ENCODE measurements around the gene CUZD1.
"Not testable (repeated sequence)": the region's sequence is repeated elsewhere in the genome, so short reads cannot be mapped to it uniquely, and the experiment has no call there.

Gene CUZD1

GRCh38 chr10:122866757-122867482 lies 21.3 kb upstream of the CUZD1 start:
- H3K4me3 ChIP-seq (ENCODE audit: low read length); H3K9me3 ChIP-seq (ENCODE audit: control insufficient read depth, low read length); H3K36me3 ChIP-seq (ENCODE audit: control insufficient read depth, insufficient read depth, low read length); H3K27me3 ChIP-seq (ENCODE audit: control insufficient read depth, insufficient read depth, low read length); H3K4me1 ChIP-seq (ENCODE audit: control insufficient read depth, insufficient read depth, low read length); H3K9ac ChIP-seq (ENCODE audit: low read length): not testable (repeated sequence)

DNA sequence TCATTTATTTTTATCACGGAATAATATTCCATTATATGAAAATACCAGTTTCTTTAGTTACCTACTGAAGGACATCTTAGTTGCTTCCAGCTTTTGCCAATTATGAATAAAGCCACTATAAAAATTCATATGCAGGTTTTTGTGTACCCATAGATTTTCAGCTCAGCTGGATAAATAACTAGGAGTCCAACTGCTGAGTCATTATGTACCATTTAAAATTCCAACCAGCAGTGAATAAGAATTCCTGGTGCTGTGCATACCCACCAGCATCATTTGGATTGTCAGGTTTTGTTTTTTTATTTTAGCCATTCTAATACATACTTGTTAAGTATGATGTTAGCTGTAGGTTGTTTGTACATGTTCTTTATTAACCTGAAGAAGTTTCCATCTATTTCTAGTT lies 19.2 kb upstream of the CUZD1 start:
- Histone ChIP-seq H3K4me1 (ENCODE audit: control insufficient read depth, insufficient read depth, low read length) (no peaks in the 10 kb centered on the region), H3K9me3 (ENCODE audit: control insufficient read depth, low read length) (no peaks in the 10 kb centered on the region), H3K27me3 (ENCODE audit: control insufficient read depth, insufficient read depth, low read length) (no peaks in the 10 kb centered on the region), H3K9ac (ENCODE audit: low read length) (no peak overlapping the region), H3K36me3 (ENCODE audit: control insufficient read depth, insufficient read depth, low read length) (no peaks in the 10 kb centered on the region), H3K4me3 (ENCODE audit: low read length) (no peak overlapping the region)

- Histone ChIP-seq H3K36me3 (ENCODE audit: control insufficient read depth, insufficient read depth, low read length) (no peaks in the 10 kb centered on the region), H3K27me3 (ENCODE audit: control insufficient read depth, insufficient read depth, low read length) (no peaks in the 10 kb centered on the region), H3K4me3 (ENCODE audit: low read length) (no peak overlapping the region), H3K9ac (ENCODE audit: low read length) (no peak overlapping the region), H3K4me1 (ENCODE audit: control insufficient read depth, insufficient read depth, low read length) (no peaks in the 10 kb centered on the region), H3K9me3 (ENCODE audit: control insufficient read depth, low read length) (no peaks in the 10 kb centered on the region)
Observed at GRCh38 chr10:122864194-122864592, 18.5 kb upstream of the CUZD1 start.

- no peaks in the 10 kb centered on the region for H3K9me3 ChIP-seq (ENCODE audit: control insufficient read depth, low read length)
- H3K4me3 ChIP-seq (ENCODE audit: low read length), result no peak overlapping the region
- no peaks in the 10 kb centered on the region for H3K4me1 ChIP-seq (ENCODE audit: control insufficient read depth, insufficient read depth, low read length)
- H3K27me3 ChIP-seq (ENCODE audit: control insufficient read depth, insufficient read depth, low read length), result no peaks in the 10 kb centered on the region
- H3K9ac ChIP-seq (ENCODE audit: low read length), result no peak overlapping the region
- no peaks in the 10 kb centered on the region for H3K36me3 ChIP-seq (ENCODE audit: control insufficient read depth, insufficient read depth, low read length)
Observed at GRCh38 chr10:122863216-122864193, 17.8 kb upstream of the CUZD1 start.

DNA sequence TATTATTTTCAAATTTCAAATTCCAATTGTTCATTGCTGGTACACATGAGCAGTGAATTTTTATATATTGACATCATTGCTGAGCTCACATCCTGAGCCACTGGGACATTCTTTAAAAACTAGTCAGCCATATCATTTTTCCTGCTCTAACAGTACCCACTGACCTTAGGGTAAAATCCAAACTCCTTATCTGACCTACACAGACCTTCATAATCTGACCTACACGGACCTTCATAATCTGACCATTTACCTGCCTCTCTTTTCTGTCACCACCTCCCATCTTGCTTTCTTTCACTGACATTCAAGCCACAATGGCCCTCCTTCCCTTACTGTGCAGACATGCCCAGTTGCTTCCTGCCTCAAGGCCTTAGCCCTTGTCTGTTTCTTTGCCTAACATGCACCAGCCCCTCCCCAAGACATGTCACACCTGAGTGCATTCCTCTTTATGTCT lies 16.1 kb upstream of the CUZD1 start:
- Histone ChIP-seq H3K4me3 (ENCODE audit: low read length) (no peak overlapping the region), H3K9me3 (ENCODE audit: control insufficient read depth, low read length) (no peaks in the 10 kb centered on the region), H3K36me3 (ENCODE audit: control insufficient read depth, insufficient read depth, low read length) (no peaks in the 10 kb centered on the region), H3K4me1 (ENCODE audit: control insufficient read depth, insufficient read depth, low read length) (no peaks in the 10 kb centered on the region), H3K9ac (ENCODE audit: low read length) (no peak overlapping the region), H3K27me3 (ENCODE audit: control insufficient read depth, insufficient read depth, low read length) (no peaks in the 10 kb centered on the region)

GRCh38 chr10:122859527-122859926 lies 13.9 kb upstream of the CUZD1 start:
- no peaks in the 10 kb centered on the region for H3K4me1 ChIP-seq (ENCODE audit: control insufficient read depth, insufficient read depth, low read length)
- no peaks in the 10 kb centered on the region for H3K9me3 ChIP-seq (ENCODE audit: control insufficient read depth, low read length)
- H3K27me3 ChIP-seq (ENCODE audit: control insufficient read depth, insufficient read depth, low read length), result no peaks in the 10 kb centered on the region
- H3K36me3 ChIP-seq (ENCODE audit: control insufficient read depth, insufficient read depth, low read length), result no peaks in the 10 kb centered on the region
- no peak overlapping the region for H3K4me3 ChIP-seq (ENCODE audit: low read length)
- no peak overlapping the region for H3K9ac ChIP-seq (ENCODE audit: low read length)

GRCh38 chr10:122858042-122858441 lies 12.4 kb upstream of the CUZD1 start:
- not testable (repeated sequence) for H3K9me3 ChIP-seq (ENCODE audit: control insufficient read depth, low read length); H3K36me3 ChIP-seq (ENCODE audit: control insufficient read depth, insufficient read depth, low read length); H3K9ac ChIP-seq (ENCODE audit: low read length); H3K4me1 ChIP-seq (ENCODE audit: control insufficient read depth, insufficient read depth, low read length); H3K4me3 ChIP-seq (ENCODE audit: low read length); H3K27me3 ChIP-seq (ENCODE audit: control insufficient read depth, insufficient read depth, low read length)

DNA sequence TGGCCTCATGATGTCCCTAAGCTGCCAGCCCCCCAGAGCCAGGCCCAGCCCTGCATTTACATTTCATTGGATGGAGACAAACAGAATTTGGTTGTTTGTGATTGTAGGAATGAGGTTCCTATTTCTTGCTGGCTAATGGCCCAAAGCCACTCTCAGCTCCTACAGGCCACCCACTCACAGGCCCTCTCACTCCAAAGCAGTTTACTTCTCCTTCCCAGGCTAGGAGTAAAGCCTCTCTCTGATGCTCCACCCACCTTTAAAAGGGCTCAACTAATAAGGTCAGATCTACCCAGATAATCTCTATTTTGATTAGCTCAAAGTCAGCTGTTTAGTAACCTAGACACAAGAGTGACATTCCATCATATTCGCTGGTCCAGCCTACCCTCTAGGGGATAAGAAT lies 11.2 kb upstream of the CUZD1 start:
- Histone ChIP-seq H3K27me3 (ENCODE audit: control insufficient read depth, insufficient read depth, low read length) (no peaks in the 10 kb centered on the region), H3K9me3 (ENCODE audit: control insufficient read depth, low read length) (no peaks in the 10 kb centered on the region), H3K4me3 (ENCODE audit: low read length) (no peak overlapping the region), H3K36me3 (ENCODE audit: control insufficient read depth, insufficient read depth, low read length) (no peaks in the 10 kb centered on the region), H3K9ac (ENCODE audit: low read length) (no peak overlapping the region), H3K4me1 (ENCODE audit: control insufficient read depth, insufficient read depth, low read length) (no peaks in the 10 kb centered on the region)

GRCh38 chr10:122855745-122856144 lies 10.1 kb upstream of the CUZD1 start:
- Histone ChIP-seq H3K9me3 (ENCODE audit: control insufficient read depth, low read length) (no peaks in the 10 kb centered on the region), H3K27me3 (ENCODE audit: control insufficient read depth, insufficient read depth, low read length) (no peaks in the 10 kb centered on the region), H3K4me1 (ENCODE audit: control insufficient read depth, insufficient read depth, low read length) (no peaks in the 10 kb centered on the region), H3K4me3 (ENCODE audit: low read length) (no peak overlapping the region), H3K36me3 (ENCODE audit: control insufficient read depth, insufficient read depth, low read length) (no peaks in the 10 kb centered on the region), H3K9ac (ENCODE audit: low read length) (no peak overlapping the region)

GRCh38 chr10:122854648-122855047 lies 9.0 kb upstream of the CUZD1 start:
- Histone ChIP-seq H3K27me3 (ENCODE audit: control insufficient read depth, insufficient read depth, low read length) (no peaks in the 10 kb centered on the region), H3K36me3 (ENCODE audit: control insufficient read depth, insufficient read depth, low read length) (no peaks in the 10 kb centered on the region), H3K4me3 (ENCODE audit: low read length) (no peak overlapping the region), H3K4me1 (ENCODE audit: control insufficient read depth, insufficient read depth, low read length) (no peaks in the 10 kb centered on the region), H3K9me3 (ENCODE audit: control insufficient read depth, low read length) (no peaks in the 10 kb centered on the region), H3K9ac (ENCODE audit: low read length) (no peak overlapping the region)

GRCh38 chr10:122853665-122854313 lies 8.1 kb upstream of the CUZD1 start:
- no peaks in the 10 kb centered on the region for H3K9me3 ChIP-seq (ENCODE audit: control insufficient read depth, low read length)
- H3K27me3 ChIP-seq (ENCODE audit: control insufficient read depth, insufficient read depth, low read length), result no peaks in the 10 kb centered on the region
- H3K4me1 ChIP-seq (ENCODE audit: control insufficient read depth, insufficient read depth, low read length), result no peaks in the 10 kb centered on the region
- H3K36me3 ChIP-seq (ENCODE audit: control insufficient read depth, insufficient read depth, low read length), result no peaks in the 10 kb centered on the region
- no peak overlapping the region for H3K4me3 ChIP-seq (ENCODE audit: low read length)
- H3K9ac ChIP-seq (ENCODE audit: low read length), result no peak overlapping the region

DNA sequence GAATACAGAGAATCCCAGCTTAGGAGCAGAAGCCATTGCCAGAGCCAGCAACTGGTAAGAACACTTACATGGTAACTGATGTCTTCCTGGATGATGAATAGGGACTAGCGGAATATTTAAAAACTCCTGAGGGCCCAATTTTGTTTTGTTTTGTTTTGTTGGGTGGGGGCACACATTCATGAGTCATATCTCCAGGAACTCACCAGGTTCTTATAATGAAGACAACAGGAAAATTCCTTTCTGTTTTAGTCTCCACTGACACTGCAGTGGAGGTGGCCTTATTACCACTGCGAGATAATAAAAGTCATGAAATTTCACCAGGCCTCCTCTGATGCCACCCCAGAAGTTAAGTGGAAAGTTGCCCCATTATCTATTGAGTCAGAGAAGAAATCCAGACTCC lies 6.6 kb upstream of the CUZD1 start:
- H3K36me3 ChIP-seq (ENCODE audit: control insufficient read depth, insufficient read depth, low read length), result no peaks in the 10 kb centered on the region
- no peaks in the 10 kb centered on the region for H3K27me3 ChIP-seq (ENCODE audit: control insufficient read depth, insufficient read depth, low read length)
- H3K9me3 ChIP-seq (ENCODE audit: control insufficient read depth, low read length), result no peaks in the 10 kb centered on the region
- H3K9ac ChIP-seq (ENCODE audit: low read length), result no peak overlapping the region
- no peak overlapping the region for H3K4me3 ChIP-seq (ENCODE audit: low read length)
- H3K4me1 ChIP-seq (ENCODE audit: control insufficient read depth, insufficient read depth, low read length), result no peaks in the 10 kb centered on the region
